Right ventricle myocardium superior (tissue), 1 donor: ENCODE data around the gene CALCR. TPM values are rescaled to one million over a fixed set of nuclear protein-coding genes. Genes with fewer than 3 reads are reported as not detected.
"Not testable (repeated sequence)": the region's sequence is repeated elsewhere in the genome, so short reads cannot be mapped to it uniquely, and the experiment has no call there.

Experiments used
- ATAC-seq: fragments of 200-7000 bp; cut with Tn5 transposase; one replicate; pipeline ENCODE4 v1.9.1; 2020; ENCODE audit warnings: mild to moderate bottlenecking; ENCODE audit not compliant: poor library complexity
- DNase-seq: peaks from one replicate; pipeline ENCODE4 v3.0.0-alpha.2; 2020
- intact Hi-C: fragments of 100-400 bp; cut with DNase I; formaldehyde crosslinking; loops from one replicate; pipeline ENCODE4 v1.11.2; 2022
- long read RNA-seq: library from polyadenylated mRNA; unstranded; transcript quantifications from one replicate; pipeline ENCODE4 v2.0.0, GENCODE V29; 2021
- total RNA-seq: library from RNA; stranded (reverse); fragmentation: NEBNext Ultra II Directional; extraction: Animal tissue kit (Norgen Biotek cat#: 25700); gene quantifications from one replicate; pipeline ENCODE4 v1.2.1, GENCODE V29; 2021
- donor health status: DM: no; HTN: yes; CAD: no; lungs with severe emphysema.

Gene CALCR
- 0.05 TPM for total RNA-seq
- long read RNA-seq = 0 reads

GRCh38 chr7:93574646-93575554 lies at the start of gene CALCR:
TSS of gene CALCR (minus strand) at chr7:93574724. CDS start at chr7:93486981, 87,743 bp downstream.
- no peak for ATAC-seq
- DNase-seq = no peak
- intact Hi-C loops = no loop called here

DNA sequence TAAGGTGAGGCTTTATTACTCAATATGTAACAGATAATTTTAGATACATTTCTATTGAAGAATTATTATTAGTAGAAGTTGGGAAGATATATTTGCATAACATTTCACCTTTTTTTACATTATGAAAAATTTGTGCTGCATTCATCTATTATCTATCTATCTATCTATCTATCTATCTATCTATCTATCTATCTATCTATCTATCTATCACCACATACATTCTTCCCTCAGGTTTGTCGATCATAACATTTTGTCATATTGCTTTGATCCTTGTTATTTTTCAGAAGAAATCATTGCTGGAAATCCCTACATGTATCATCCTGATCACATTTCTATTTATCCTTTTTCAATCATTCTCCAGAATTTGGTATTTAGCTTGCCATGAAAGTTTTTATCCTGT lies 49.3 kb upstream of the CALCR start:
- intact Hi-C loops = loop anchor here (10.0 kb wide), 1 partner anchor 461 kb away; no protein-coding TSS in a partner anchor
- DNase-seq = no peak
- no peak for ATAC-seq

DNA sequence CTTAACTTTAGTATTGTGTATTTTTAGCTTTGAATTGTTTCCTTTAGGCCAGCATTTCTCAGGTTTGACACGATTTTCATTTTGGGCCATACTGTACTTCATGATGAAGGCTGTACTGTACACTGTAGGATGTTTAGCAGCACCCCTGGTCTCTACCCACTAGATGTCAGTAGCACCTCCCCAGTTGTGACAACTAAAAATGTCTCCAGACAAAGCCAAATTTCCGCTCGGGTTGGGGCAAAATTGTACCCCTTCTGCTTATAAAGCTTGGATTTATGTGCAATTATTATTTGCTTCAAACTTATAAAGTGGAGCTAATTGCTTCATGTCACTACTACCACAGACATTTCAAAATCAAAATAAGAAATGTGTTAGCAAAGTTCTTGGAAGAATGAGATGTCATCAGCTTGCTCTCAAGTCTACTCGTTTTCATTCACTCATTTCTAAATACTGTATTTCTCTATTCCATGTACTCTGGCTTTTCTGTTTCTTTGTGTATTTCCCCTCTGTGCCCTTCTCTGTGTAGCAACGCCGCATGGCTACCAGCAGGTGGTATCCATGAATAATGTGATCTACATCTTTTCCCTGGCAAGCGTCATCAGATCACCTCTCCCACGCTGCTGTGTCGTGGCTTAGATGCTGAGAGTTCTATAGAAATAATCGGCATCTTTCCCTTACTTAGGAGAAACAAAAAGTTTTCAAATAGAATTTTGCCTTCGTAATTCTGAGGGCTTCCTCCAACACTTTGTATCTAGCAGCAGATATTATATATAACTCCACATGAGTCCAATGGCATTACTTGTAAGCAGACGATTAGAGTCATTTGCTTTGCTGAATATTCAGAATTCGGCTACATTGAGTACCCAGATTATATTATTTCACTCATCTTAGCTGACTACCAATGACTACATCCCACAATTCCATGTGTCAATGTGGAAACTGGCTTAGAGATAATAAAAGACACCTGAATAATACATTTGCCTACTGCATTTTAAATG lies 47.8 kb upstream of the CALCR start:
- DNase-seq = no peak
- peak; percentile 80 for ATAC-seq
- intact Hi-C loops = loop anchor here (10.0 kb wide), 1 partner anchor 462 kb away; no protein-coding TSS in a partner anchor

DNA sequence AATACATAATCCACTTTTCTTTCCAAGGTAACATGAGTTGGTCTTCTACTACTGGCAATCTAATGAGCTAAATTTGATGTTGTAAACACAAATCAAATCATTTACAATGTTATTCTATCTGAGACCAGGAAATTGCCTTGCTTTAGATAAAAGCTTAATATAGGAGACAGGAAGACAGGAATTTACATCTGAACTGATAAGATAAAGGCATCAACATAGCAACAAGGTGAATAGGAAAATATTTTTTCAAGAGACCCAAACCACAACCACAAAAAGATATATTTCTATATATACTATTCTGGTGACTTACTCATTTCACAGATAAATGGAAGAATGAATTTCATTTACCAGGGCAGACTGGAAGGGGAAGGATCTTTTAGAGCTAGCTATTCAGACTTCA lies 46.3 kb upstream of the CALCR start:
- intact Hi-C loops = loop anchor here (10.0 kb wide), 1 partner anchor 464 kb away; no protein-coding TSS in a partner anchor
- no peak for ATAC-seq

GRCh38 chr7:93620057-93620456 lies 45.5 kb upstream of the CALCR start:
- DNase-seq (no peak), ATAC-seq (no peak)
- intact Hi-C loops = loop anchor here (10.0 kb wide), 1 partner anchor 465 kb away; no protein-coding TSS in a partner anchor

More for the DNA sequence above, 46.3 kb upstream of the CALCR start:
- DNase-seq = no peak

DNA sequence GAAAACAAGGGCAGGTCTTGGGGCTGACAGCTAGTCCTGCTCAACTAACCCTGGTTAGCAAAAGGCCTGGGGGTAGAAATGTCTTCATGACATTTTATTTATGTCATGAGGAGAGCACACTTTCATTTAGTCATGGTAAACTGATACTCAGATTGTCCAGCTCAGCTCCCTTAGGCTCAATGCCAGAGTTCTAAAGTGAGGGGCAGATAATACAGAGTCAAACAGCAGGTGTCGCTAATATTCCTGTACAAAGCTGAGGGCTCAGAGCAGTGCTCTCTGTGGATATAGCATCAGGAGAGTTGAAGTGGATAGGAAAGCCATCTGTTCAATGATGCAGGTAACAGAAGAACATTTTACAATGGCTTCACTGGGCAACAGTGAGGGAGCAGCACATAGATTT lies 26.8 kb upstream of the CALCR start:
- ATAC-seq (no peak), DNase-seq (no peak)
- intact Hi-C loops = no loop called here

DNA sequence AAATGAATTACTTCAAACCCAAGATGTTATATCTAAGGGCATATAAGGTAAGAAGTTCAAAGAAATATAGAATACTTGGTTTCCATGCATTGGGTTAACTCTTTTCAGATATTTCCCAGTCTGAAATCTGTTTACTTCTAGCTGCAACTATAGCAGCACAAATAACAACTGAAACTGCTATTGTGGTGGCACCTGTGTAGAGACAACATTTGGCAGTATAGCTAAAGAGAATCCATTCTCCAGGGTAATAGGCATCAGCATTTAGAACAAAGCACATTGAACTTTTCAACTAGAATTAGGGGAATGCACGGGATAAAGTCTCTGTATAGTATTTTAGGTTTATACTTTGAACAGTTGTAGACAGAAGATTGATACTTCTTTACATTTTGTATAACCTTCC lies 19.7 kb upstream of the CALCR start:
- no peak for ATAC-seq
- DNase-seq = no peak
- intact Hi-C loops = no loop called here

DNA sequence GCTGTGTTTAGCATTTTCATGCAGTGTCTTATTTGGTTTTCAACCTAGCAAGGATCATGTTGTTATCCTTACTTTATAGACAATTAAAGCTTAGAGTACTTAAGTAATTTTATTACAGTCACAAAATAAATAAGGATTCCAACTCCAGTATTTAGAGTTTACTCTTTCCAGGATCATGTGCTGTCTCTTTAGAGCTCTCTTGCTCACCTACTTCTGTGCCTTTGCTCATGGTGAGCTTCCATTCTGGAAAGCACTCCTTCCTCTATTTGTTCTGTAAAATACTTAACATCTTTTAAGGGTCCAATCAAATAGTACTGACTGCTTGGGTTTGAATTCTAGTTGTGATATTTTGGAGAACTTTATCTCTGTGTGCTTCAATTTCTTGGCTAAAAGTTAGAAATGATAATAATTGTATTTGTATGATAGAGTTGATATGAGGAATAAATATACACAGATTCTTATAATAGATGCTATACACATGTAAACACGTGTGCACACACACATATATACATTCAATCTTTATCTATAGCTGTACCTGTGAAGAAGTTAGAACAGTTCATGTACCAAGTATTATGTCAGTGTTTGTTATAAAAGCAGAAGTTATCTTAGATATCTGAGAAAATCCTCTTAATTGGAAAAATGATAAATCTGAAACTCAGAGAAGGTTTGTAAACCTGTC lies 18.2 kb upstream of the CALCR start:
- intact Hi-C loops = no loop called here
- ATAC-seq (no peak), DNase-seq (no peak)

GRCh38 chr7:93591224-93592050 lies 16.9 kb upstream of the CALCR start:
- ATAC-seq, intact Hi-C loops, DNase-seq: not testable (repeated sequence)

GRCh38 chr7:93586479-93586865 lies 11.9 kb upstream of the CALCR start:
- ATAC-seq, intact Hi-C loops: not testable (repeated sequence)

DNA sequence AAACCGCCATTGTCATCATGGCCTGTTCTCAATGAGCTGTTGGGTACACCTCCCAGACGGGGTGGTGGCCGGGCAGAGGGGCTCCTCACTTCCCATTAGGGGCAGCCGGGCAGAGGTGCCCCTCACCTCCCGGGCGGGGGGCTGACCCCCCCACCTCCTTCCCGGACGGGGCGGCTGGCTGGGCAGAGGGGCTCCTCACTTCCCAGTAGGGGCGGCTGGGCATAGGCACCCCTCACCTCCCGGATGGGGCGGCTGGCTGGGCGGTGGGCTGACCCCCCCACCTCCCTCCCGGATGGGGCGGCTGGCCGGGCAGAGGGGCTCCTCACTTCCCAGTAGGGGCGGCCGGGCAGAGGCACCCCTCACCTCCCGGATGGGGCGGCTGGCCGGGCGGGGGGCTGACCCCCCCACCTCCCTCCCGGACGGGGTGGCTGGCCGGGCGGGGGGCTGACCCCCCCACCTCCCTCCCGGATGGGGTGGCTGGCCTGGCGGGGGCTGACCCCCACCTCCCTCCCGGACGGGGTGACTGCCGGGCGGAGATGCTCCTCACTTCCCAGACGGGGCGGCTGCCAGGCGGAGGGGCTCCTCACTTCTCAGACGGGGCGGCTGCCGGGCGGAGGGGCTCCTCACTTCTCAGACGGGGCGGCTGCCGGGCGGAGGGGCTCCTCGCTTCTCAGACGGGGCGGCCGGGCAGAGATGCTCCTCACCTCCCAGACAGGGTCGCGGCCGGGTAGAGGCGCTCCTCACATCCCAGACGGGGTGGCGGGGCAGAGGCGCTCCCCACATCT lies 11.4 kb upstream of the CALCR start:
- DNase-seq, intact Hi-C loops, ATAC-seq: not testable (repeated sequence)

More at GRCh38 chr7:93586479-93586865, 11.9 kb upstream of the CALCR start:
- not testable (repeated sequence) for DNase-seq

DNA sequence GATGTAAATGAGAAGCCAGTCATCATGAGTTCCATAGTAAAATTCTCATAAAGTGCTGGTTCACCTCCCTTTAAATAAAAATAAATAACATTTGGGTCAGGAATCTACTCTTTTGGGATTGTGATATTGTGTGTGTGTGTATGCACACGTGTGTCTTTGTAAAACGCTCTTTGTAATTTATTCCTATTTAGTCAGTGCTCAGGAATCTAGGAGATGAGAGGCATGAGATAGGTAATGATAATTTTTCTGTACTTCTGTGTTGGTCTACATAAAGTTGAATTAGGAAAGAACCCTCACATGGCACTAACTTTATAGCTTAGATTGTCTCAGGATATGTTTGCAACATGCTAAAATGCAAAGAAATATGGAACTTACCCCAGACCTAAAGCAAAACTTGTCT lies 4.9 kb upstream of the CALCR start:
- ATAC-seq (no peak), DNase-seq (no peak)
- intact Hi-C loops = no loop called here

DNA sequence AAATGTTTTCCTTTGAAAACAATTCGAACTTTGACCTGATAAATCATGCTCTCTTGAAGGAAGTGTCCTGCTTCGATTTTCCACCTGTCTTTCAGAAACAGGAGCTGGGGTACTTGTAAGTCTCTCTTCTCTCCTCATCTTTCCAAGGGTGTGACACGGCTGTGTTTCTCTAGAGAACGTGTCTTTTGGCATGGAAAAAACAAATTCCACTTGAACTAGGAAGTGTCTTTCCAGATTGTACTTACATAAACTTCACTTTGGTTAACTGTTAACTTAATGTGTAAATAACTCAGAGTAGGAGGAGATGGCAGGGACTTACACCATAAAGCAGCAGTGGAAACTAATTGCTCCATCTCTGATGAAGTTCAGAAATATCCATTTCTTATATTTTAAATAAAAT lies 4.2 kb upstream of the CALCR start:
- no peak for DNase-seq
- intact Hi-C loops = no loop called here
- ATAC-seq = no peak

- DNase-seq = no peak
- ATAC-seq = no peak
- intact Hi-C loops = no loop called here
These were observed 1.3 kb upstream of the CALCR start for GRCh38 chr7:93575555-93576399.

GRCh38 chr7:93574269-93574645 lies 267 bp downstream of the CALCR start:
- DNase-seq (no peak), ATAC-seq (no peak)
- intact Hi-C loops = no loop called here

GRCh38 chr7:93569189-93569588 lies 5.3 kb downstream of the CALCR start:
- DNase-seq (no peak), ATAC-seq (no peak)
- intact Hi-C loops = no loop called here
